ENCODE data around the gene ZNF470.

The ZNF470 gene

GRCh38 chr19:56567274-56568120, at the start of gene ZNF470:
Gene ZNF470 (plus strand): TSS chr19:56567468. CDS start chr19:56570312, 2,844 bp downstream.
- FAIRE-seq, result no peak

DNA sequence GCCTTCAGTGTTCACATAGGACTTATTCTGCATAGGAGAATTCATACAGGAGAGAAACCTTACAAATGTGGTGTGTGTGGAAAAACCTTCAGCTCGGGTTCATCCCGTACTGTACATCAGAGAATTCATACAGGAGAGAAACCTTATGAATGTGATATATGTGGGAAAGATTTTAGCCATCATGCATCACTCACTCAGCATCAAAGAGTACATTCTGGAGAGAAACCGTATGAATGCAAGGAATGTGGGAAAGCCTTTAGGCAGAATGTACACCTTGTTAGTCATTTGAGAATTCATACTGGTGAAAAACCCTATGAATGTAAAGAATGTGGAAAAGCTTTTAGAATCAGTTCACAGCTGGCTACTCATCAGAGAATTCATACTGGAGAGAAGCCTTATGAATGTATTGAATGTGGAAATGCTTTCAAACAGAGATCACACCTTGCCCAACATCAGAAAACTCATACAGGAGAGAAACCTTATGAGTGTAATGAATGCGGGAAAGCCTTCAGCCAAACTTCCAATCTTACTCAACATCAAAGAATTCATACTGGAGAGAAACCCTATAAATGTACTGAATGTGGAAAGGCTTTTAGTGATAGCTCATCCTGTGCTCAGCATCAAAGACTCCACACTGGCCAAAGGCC, 41.9 kb upstream of the ZNF470 start:
- FAIRE-seq, result no peak

GRCh38 chr19:56537442-56537841, 29.8 kb upstream of the ZNF470 start:
- no peak for FAIRE-seq

GRCh38 chr19:56538254-56538760, 29.0 kb upstream of the ZNF470 start:
- no peak for FAIRE-seq

DNA sequence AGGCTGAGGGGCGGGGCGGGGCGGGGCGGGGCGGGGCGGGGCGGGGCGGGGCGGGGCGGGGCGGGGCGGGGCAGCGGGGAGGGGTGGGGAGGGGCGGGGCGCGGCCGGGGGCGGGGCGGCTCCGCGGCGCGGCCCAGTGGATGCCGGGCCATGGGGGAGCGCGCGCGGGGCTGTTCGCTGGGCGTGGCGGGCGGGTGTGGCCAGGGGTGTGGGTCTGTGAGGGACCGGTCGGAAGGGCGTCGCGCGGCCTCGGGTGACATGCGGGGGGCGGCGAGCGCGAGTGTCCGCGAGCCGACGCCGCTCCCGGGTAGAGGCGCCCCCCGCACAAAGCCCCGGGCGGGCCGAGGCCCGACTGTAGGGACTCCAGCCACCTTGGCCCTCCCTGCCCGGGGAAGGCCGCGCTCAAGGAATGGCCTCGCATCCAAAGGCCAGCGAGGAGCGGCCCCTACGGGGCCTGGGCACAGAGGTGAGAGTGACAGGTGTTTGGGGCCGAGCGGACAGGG, 28.5 kb upstream of the ZNF470 start, which contains the start of gene ZFP28:
Gene ZFP28 (plus strand): TSS at position 188 of the 503 bp plus-strand sequence. CDS start 71 bp downstream, at position 259.
- no peak for FAIRE-seq

DNA sequence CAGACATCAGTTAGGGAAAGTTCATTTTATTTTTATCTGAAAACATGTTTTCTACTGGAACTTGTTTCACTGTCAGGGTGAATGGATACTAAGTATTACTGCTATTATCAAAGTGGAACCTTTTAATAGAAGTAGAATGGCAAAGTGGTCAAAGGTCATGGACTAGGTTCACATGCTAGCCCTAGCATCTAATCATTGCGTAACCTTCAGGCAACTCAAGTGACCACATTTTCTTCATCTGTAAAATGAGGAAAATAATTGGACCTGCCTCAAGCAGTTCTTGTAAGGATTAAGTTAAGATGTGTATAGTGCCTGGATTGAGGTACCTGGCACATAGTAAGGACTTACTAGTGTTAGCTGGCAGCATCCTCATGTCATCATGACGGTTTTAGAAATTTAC, 23.5 kb upstream of the ZNF470 start:
- no peak for FAIRE-seq

DNA sequence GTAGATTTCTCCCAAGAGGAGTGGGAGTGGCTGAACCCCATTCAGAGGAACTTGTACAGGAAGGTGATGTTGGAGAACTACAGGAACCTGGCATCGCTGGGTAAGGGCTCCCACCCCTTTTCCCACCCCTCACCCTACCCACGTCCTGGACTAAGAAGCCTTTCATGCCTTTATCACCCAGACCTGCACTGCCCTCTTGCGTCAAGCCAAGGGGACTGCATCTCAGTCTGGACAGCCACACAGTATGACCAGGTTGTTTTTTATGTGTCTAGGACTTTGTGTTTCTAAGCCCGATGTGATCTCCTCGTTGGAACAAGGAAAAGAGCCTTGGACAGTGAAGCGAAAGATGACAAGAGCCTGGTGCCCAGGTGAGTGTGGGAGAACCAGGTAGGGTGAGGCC, 19.7 kb upstream of the ZNF470 start:
- no peak for FAIRE-seq

- no peak for FAIRE-seq
These were observed 12.9 kb upstream of the ZNF470 start for GRCh38 chr19:56554272-56554869.

- FAIRE-seq, result no peak
These were observed 4.5 kb upstream of the ZNF470 start for GRCh38 chr19:56562766-56563165.

DNA sequence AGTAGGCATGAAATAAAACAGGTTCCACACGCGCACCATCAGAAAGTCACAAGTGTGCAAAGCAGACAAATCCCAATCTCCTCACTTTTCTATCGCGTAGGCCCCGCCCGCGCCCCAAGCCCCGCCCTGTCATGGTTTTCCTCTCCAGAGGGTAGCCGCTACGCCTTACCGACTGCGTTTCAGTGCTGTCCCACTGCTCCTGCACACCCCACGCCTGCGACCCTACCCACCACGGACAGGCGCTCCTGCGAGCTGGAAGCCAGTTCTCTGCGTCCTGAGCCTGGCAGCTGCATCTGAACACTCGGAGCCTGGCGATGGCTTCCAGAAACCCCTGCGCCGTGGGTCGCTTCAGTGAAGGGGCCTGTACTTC, 379 bp upstream of the ZNF470 start:
- FAIRE-seq, result no peak

GRCh38 chr19:56572589-56572988, 5.3 kb downstream of the ZNF470 start:
- no peak for FAIRE-seq

DNA sequence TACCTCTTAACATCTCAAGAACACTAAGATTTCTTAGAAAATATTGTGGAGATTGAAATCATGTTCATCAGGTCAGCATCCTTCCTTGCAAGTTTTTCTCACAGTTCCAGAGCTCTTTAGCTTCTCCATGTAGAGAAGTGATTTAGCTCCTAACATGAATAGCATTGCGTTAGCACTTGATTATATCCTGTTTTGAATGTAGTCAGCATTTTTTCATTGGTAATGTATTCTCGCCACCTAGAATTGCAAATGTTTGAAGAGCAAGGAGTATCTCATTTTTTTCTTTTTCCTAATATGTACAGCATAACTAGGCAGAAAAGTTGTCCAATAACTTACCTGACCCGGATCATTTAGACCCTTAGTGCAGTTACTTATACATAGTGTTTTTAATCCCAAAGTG, 6.6 kb downstream of the ZNF470 start:
- FAIRE-seq, result no peak

DNA sequence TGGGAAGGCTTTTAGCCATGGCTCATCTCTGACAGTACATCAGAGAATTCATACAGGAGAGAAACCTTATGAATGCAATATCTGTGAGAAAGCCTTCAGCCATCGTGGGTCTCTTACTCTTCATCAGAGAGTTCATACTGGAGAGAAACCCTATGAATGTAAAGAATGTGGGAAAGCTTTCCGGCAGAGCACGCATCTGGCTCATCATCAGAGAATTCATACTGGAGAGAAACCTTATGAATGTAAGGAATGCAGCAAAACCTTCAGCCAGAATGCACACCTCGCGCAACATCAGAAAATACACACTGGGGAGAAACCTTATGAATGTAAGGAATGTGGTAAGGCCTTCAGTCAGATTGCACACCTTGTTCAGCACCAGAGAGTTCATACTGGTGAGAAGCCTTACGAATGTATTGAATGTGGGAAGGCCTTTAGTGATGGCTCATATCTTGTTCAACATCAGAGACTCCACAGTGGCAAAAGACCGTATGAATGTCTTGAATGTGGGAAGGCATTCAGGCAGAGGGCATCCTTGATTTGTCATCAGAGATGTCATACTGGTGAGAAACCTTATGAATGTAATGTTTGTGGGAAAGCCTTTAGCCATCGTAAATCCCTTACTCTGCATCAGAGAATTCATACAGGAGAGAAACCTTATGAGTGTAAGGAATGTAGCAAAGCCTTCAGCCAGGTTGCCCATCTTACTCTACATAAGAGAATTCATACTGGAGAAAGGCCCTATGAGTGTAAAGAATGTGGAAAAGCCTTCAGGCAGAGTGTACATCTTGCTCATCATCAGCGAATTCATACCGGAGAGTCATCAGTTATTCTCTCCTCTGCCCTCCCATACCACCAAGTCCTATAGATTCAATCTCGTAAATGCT, 10.7 kb downstream of the ZNF470 start:
- FAIRE-seq, result no peak

- FAIRE-seq, result no peak
These were observed 27.1 kb downstream of the ZNF470 start for GRCh38 chr19:56594446-56594782.

- FAIRE-seq, result peak; percentile 37
These were observed 27.7 kb downstream of the ZNF470 start, which contains the start of gene ZNF71 for GRCh38 chr19:56594783-56595547. Gene ZNF71 (plus strand): TSS chr19:56595302. CDS start chr19:56601559, 6,257 bp downstream.

DNA sequence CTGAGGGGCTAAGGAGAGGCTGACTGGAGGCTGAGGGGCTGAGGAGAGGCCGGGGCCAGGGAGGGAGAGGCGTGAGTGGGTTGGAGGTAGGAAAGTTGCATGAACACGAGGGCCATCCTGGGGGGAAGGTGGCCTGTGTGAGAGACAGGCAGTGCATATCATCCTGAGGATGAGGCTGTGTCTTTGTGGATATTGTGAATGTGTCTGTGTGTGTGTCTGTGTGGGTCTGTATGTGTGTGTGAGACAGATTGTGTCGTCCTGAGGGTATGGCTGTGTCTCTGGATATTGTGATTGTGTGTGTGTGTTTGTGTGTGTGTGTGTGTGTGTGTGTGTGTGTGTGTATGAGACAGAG, 28.3 kb downstream of the ZNF470 start:
- FAIRE-seq, result no peak

DNA sequence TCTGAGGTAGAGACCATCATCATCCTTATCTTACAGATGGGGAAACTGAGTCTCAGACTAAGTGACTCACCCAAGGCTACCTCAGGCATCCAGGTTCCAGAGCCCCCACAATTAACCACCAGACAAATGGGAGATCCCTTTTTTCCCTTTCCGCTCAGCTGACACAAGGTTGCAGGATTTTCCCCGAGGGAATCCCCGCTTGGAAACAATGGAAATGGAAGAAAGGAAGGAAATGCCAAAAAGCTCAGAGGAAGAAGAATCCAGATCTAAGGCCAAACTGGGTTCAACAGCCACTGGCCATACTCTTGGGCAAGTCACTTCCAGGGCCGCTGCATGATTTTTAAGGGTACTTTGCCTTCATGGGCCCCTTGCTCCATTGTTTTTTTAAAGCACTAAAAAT, 29.4 kb downstream of the ZNF470 start:
- no peak for FAIRE-seq

DNA sequence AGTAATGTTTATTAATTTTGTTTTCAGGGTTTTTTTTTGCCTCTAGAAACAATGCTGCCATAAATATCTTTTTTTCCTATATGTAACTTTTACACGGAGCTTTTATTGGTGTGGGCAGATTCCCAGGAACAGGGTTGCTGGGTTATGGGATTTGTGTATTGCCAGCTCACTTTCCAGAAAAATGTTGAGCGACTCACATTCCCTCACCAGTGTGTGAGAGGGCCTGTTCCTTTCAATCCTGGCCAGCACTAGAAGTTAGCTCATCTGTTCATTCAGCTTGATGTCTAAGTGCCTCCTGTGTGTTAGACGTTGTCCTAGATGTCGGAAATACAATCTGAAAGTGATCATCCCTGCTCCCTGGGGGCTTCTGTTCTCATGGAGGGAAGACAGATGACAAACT, 30.4 kb downstream of the ZNF470 start:
- no peak for FAIRE-seq

GRCh38 chr19:56601375-56601774, 34.1 kb downstream of the ZNF470 start:
- FAIRE-seq, result no peak

GRCh38 chr19:56603829-56604228, 36.6 kb downstream of the ZNF470 start:
- no peak for FAIRE-seq

- FAIRE-seq, result no peak
These were observed 41.2 kb downstream of the ZNF470 start for GRCh38 chr19:56608274-56608964.

Data from A204.1 (cell line).